ENCODE measurements around the gene USP17L5. TPM values are rescaled to one million over a fixed set of nuclear protein-coding genes. Genes with fewer than 3 reads are reported as not detected.

Gene USP17L5
- total and polyA plus RNA-seq, 4 donors: not detected

Other genes with a start within 250 kb of the USP17L5 start
- gene FAM90A26, start 169.0 kb upstream of the USP17L5 start, total RNA-seq: not detected
- not detected for gene FAM90A26, start 169.0 kb upstream of the USP17L5 start, polyA plus RNA-seq
- gene USP17L10, start 128.7 kb upstream of the USP17L5 start, total RNA-seq: not detected
- gene USP17L10, start 128.7 kb upstream of the USP17L5 start, polyA plus RNA-seq: not detected
- gene USP17L11, start 124.0 kb upstream of the USP17L5 start, total RNA-seq: not detected
- gene USP17L11, start 124.0 kb upstream of the USP17L5 start, polyA plus RNA-seq: not detected
- gene USP17L12, start 119.3 kb upstream of the USP17L5 start, total RNA-seq: not detected
- not detected for gene USP17L12, start 119.3 kb upstream of the USP17L5 start, polyA plus RNA-seq
- not detected for gene USP17L13, start 114.5 kb upstream of the USP17L5 start, total RNA-seq
- gene USP17L13, start 114.5 kb upstream of the USP17L5 start, polyA plus RNA-seq: not detected
- not detected for gene USP17L15, start 105.0 kb upstream of the USP17L5 start, total RNA-seq
- gene USP17L15, start 105.0 kb upstream of the USP17L5 start, polyA plus RNA-seq: not detected
- gene USP17L17, start 95.5 kb upstream of the USP17L5 start, total RNA-seq: not detected
- not detected for gene USP17L17, start 95.5 kb upstream of the USP17L5 start, polyA plus RNA-seq
- not detected for gene USP17L18, start 90.8 kb upstream of the USP17L5 start, total RNA-seq
- not detected for gene USP17L18, start 90.8 kb upstream of the USP17L5 start, polyA plus RNA-seq
- not detected for gene USP17L19, start 86.0 kb upstream of the USP17L5 start, total RNA-seq
- gene USP17L19, start 86.0 kb upstream of the USP17L5 start, polyA plus RNA-seq: not detected
- gene USP17L20, start 81.3 kb upstream of the USP17L5 start, total RNA-seq: not detected
- not detected for gene USP17L20, start 81.3 kb upstream of the USP17L5 start, polyA plus RNA-seq
- gene USP17L21, start 76.5 kb upstream of the USP17L5 start, total RNA-seq: not detected
- not detected for gene USP17L21, start 76.5 kb upstream of the USP17L5 start, polyA plus RNA-seq
- not detected for gene USP17L22, start 71.8 kb upstream of the USP17L5 start, total RNA-seq
- gene USP17L22, start 71.8 kb upstream of the USP17L5 start, polyA plus RNA-seq: not detected
- not detected for gene USP17L24, start 14.2 kb upstream of the USP17L5 start, total RNA-seq
- gene USP17L24, start 14.2 kb upstream of the USP17L5 start, polyA plus RNA-seq: not detected
- gene USP17L25, start 9.5 kb upstream of the USP17L5 start, total RNA-seq: not detected
- gene USP17L25, start 9.5 kb upstream of the USP17L5 start, polyA plus RNA-seq: not detected
- not detected for gene USP17L26, start 4.7 kb upstream of the USP17L5 start, total RNA-seq
- gene USP17L26, start 4.7 kb upstream of the USP17L5 start, polyA plus RNA-seq: not detected
- not detected for gene USP17L27, start 4.7 kb downstream of the USP17L5 start, total RNA-seq
- gene USP17L27, start 4.7 kb downstream of the USP17L5 start, polyA plus RNA-seq: not detected
- gene USP17L28, start 9.5 kb downstream of the USP17L5 start, total RNA-seq: not detected
- not detected for gene USP17L28, start 9.5 kb downstream of the USP17L5 start, polyA plus RNA-seq
- gene USP17L29, start 14.2 kb downstream of the USP17L5 start, total RNA-seq: not detected
- gene USP17L29, start 14.2 kb downstream of the USP17L5 start, polyA plus RNA-seq: not detected
- not detected for gene USP17L30, start 23.7 kb downstream of the USP17L5 start, total RNA-seq
- not detected for gene USP17L30, start 23.7 kb downstream of the USP17L5 start, polyA plus RNA-seq
- not detected for gene DEFB131A, start 105.0 kb downstream of the USP17L5 start, total RNA-seq
- gene DEFB131A, start 105.0 kb downstream of the USP17L5 start, polyA plus RNA-seq: not detected

Measured in lung (tissue), 4 donors.